SH-SY5Y (cell line): ENCODE measurements around the gene PAGE2B.

Source experiments
- GATA2 ChIP-seq: IDR thresholded peaks from 2 replicates; pipeline ENCODE4 v1.6.1; 2011; ENCODE audit warnings: mild to moderate bottlenecking, low read depth, low read length
- GATA3 ChIP-seq: IDR thresholded peaks from 2 replicates; pipeline ENCODE4 v1.6.1; 2011; ENCODE audit warnings: low read depth, mild to moderate bottlenecking, low read length, moderate library complexity

Gene PAGE2B

GRCh38 chrX:55088795-55089489 is 14.1 kb downstream of the PAGE2B start, which contains the start of gene PAGE2:
PAGE2 (plus strand) TSS chrX:55089018; CDS start chrX:55090021, 1,003 bp downstream.
- TF ChIP-seq GATA2 = no peak
- TF ChIP-seq GATA3 = no peak

GRCh38 chrX:55098691-55099090 is 23.9 kb downstream of the PAGE2B start:
- TF ChIP-seq GATA2 (no peak), GATA3 (no peak)

GRCh38 chrX:55099162-55099561 is 24.3 kb downstream of the PAGE2B start:
- TF ChIP-seq GATA3 = no peak
- no peak for TF ChIP-seq GATA2

- TF ChIP-seq GATA2 = no peak
- TF ChIP-seq GATA3 = no peak
Observed at GRCh38 chrX:55102754-55103153, 27.9 kb downstream of the PAGE2B start.

GRCh38 chrX:55107262-55107661 is 32.4 kb downstream of the PAGE2B start:
- TF ChIP-seq GATA2 = no peak

- no peak for TF ChIP-seq GATA2
- TF ChIP-seq GATA3 = no peak
Observed at GRCh38 chrX:55107911-55108310, 33.1 kb downstream of the PAGE2B start.

- TF ChIP-seq GATA3 = no peak
Observed at GRCh38 chrX:55109306-55109705, 34.5 kb downstream of the PAGE2B start.

- TF ChIP-seq GATA2 (no peak), GATA3 (no peak)
Observed at GRCh38 chrX:55111578-55112254, 36.9 kb downstream of the PAGE2B start.

GRCh38 chrX:55118574-55118973 is 43.7 kb downstream of the PAGE2B start:
- TF ChIP-seq GATA3 (no peak), GATA2 (no peak)

- TF ChIP-seq GATA2 = no peak
- TF ChIP-seq GATA3 = no peak
Observed at GRCh38 chrX:55119271-55119670, 44.4 kb downstream of the PAGE2B start.

GRCh38 chrX:55119712-55120111 is 44.9 kb downstream of the PAGE2B start:
- TF ChIP-seq GATA3 = no peak
- TF ChIP-seq GATA2 = no peak

GRCh38 chrX:55120761-55121358 is 46.0 kb downstream of the PAGE2B start:
- TF ChIP-seq GATA2 (no peak), GATA3 (no peak)

- TF ChIP-seq GATA2 (no peak), GATA3 (no peak)
Observed at GRCh38 chrX:55123900-55124299, 49.1 kb downstream of the PAGE2B start.

- TF ChIP-seq GATA2 (no peak), GATA3 (no peak)
Observed at GRCh38 chrX:55127692-55128091, 52.9 kb downstream of the PAGE2B start.
